IMR-90 (cell line): Measurements from ENCODE around the gene TES. TPM values are rescaled to one million over a fixed set of nuclear protein-coding genes. Genes with fewer than 3 reads are reported as not detected.

Source experiments
- ATAC-seq: fragments of 200-7000 bp; cut with Tn5 transposase; 2 replicates; pipeline ENCODE4 v1.9.1; 2020; ENCODE audit warnings: low read depth, mild to moderate bottlenecking, moderate library complexity
- BruUV-seq: library from RNA; stranded (reverse); fragments of 400-500 nt; replicated peaks from 2 replicates; lab custom pipeline; 2021; lab: Mats Ljungman, UMichigan
- CTCF ChIA-PET: fragments of 300-600 bp; formaldehyde crosslinking; extraction: SDS; loops from one replicate; lab custom pipeline; 2021; ENCODE audit warnings: antibody characterized with exemption; lab: Yijun Ruan, JAX
- POLR2A ChIA-PET: fragments of 300-600 bp; sonication (Branson Sonifier 250); formaldehyde crosslinking; loops from one replicate; lab custom pipeline; 2022; ENCODE audit warnings: antibody characterized with exemption; ENCODE audit not compliant: unreplicated experiment; lab: Charles Lee
- DNase-seq: peaks from one replicate; pipeline ENCODE4 v3.0.0; 2013
- H2AFZ ChIP-seq: replicated peaks from 2 replicates; pipeline ENCODE3; 2013; ENCODE audit warnings: low read length, mild to moderate bottlenecking; ENCODE audit not compliant: poor library complexity
- H2AK5ac ChIP-seq: 2 replicates; pipeline ENCODE4 v1.6.1; 2013; ENCODE audit warnings: low read depth, low read length, inconsistent platforms
- H2AK9ac ChIP-seq: replicated peaks from 2 replicates; pipeline ENCODE3; 2013; ENCODE audit warnings: mild to moderate bottlenecking, low read depth, low read length, moderate library complexity; ENCODE audit not compliant: poor library complexity
- H2BK120ac ChIP-seq: 2 replicates; pipeline ENCODE4 v1.6.1; 2013; ENCODE audit warnings: low read depth, low read length, inconsistent platforms
- H2BK15ac ChIP-seq: 3 replicates; pipeline ENCODE4 v1.6.1; 2013; ENCODE audit warnings: low read depth, low read length, inconsistent platforms
- H2BK20ac ChIP-seq: 2 replicates; pipeline ENCODE4 v1.6.1; 2013; ENCODE audit warnings: low read depth, mild to moderate bottlenecking, inconsistent platforms, low read length, moderate library complexity
- H2BK5ac ChIP-seq: 2 replicates; pipeline ENCODE4 v1.6.1; 2013; ENCODE audit warnings: mild to moderate bottlenecking, low read depth, low read length, inconsistent platforms; ENCODE audit not compliant: poor library complexity, severe bottlenecking
- H3K14ac ChIP-seq: replicated peaks from 2 replicates; pipeline ENCODE4 v1.6.1; 2013; ENCODE audit warnings: low read depth, low read length, inconsistent platforms
- H3K18ac ChIP-seq: 2 replicates; pipeline ENCODE4 v1.6.1; 2013; ENCODE audit warnings: low read depth, low read length, control low read depth
- H3K23ac ChIP-seq: 2 replicates; pipeline ENCODE4 v1.6.1; 2013; ENCODE audit warnings: low read depth, low read length, inconsistent platforms
- H3K27ac ChIP-seq: 2 replicates; pipeline ENCODE4 v1.5.1; 2013; ENCODE audit warnings: mild to moderate bottlenecking, control low read depth, low read length; ENCODE audit not compliant: insufficient read depth
- H3K27me3 ChIP-seq: 2 replicates; pipeline ENCODE4 v1.6.1; 2013; ENCODE audit warnings: low read length; ENCODE audit not compliant: control insufficient read depth, insufficient read depth
- H3K36me3 ChIP-seq: 2 replicates; pipeline ENCODE4 v1.6.1; 2013; ENCODE audit warnings: low read length, mixed read lengths; ENCODE audit not compliant: control insufficient read depth, insufficient read depth
- H3K4ac ChIP-seq: 2 replicates; pipeline ENCODE4 v1.6.1; 2013; ENCODE audit warnings: low read depth, low read length, inconsistent platforms
- H3K4me1 ChIP-seq: 2 replicates; pipeline ENCODE4 v1.6.1; 2013; ENCODE audit warnings: low read length, mixed read lengths; ENCODE audit not compliant: control insufficient read depth, insufficient read depth
- H3K4me2 ChIP-seq: 2 replicates; pipeline ENCODE4 v1.6.1; 2013; ENCODE audit warnings: low read depth, mild to moderate bottlenecking, control low read depth, low read length, moderate library complexity
- H3K4me3 ChIP-seq: 2 replicates; pipeline ENCODE4 v1.5.1; 2013; ENCODE audit warnings: low read depth, mild to moderate bottlenecking, control low read depth, low read length, moderate library complexity; ENCODE audit not compliant: insufficient read depth
- H3K56ac ChIP-seq: 2 replicates; pipeline ENCODE4 v1.6.1; 2013; ENCODE audit warnings: low read length, inconsistent platforms; ENCODE audit not compliant: insufficient read depth; ENCODE audit errors: extremely low read depth
- H3K79me1 ChIP-seq, 2 experiments: 2 replicates each; pipeline ENCODE4 v1.6.1; 2013; ENCODE audit warnings: low read length in 2 of 2, inconsistent platforms in 1 of 2, low read depth in 1 of 2
- H3K9ac ChIP-seq: 2 replicates; pipeline ENCODE4 v1.6.1; 2013; ENCODE audit warnings: low read depth, low read length, control low read depth
- H3K9me1 ChIP-seq: 2 replicates; pipeline ENCODE4 v1.6.1; 2013; ENCODE audit warnings: low read length, inconsistent platforms; ENCODE audit not compliant: insufficient read depth
- H3K9me3 ChIP-seq: 2 replicates; pipeline ENCODE4 v1.6.1; 2013; ENCODE audit warnings: low read length; ENCODE audit not compliant: control insufficient read depth, insufficient read depth
- H4K20me1 ChIP-seq: 2 replicates; pipeline ENCODE4 v1.6.1; 2013; ENCODE audit warnings: low read length, inconsistent platforms; ENCODE audit not compliant: insufficient read depth
- H4K5ac ChIP-seq: 2 replicates; pipeline ENCODE4 v1.6.1; 2013; ENCODE audit warnings: mild to moderate bottlenecking, low read depth, low read length, control low read depth
- H4K8ac ChIP-seq, 2 experiments: 2 replicates each; pipeline ENCODE4 v1.6.1; 2013; ENCODE audit warnings: low read depth in 2 of 2, low read length in 2 of 2, control low read depth in 1 of 2, inconsistent platforms in 1 of 2
- H4K91ac ChIP-seq: 2 replicates; pipeline ENCODE4 v1.6.1; 2013; ENCODE audit warnings: low read depth, low read length, inconsistent platforms; ENCODE audit not compliant: insufficient read depth
- CEBPB ChIP-seq: IDR thresholded peaks from 2 replicates; pipeline ENCODE4 v1.6.1; 2012; ENCODE audit warnings: low read depth, low read length, improper control_type of control experiment
- CHD1 ChIP-seq: IDR thresholded peaks from 2 replicates; pipeline ENCODE4 v1.6.1; 2012; ENCODE audit warnings: low read depth, low read length, improper control_type of control experiment
- POLR2A ChIP-seq: IDR thresholded peaks from 2 replicates; pipeline ENCODE4 v1.6.1; 2012; ENCODE audit warnings: mild to moderate bottlenecking, low read depth, low read length
- RAD21 ChIP-seq: IDR thresholded peaks from 2 replicates; pipeline ENCODE4 v1.6.1; 2012; ENCODE audit warnings: low read length, improper control_type of control experiment
- RFX5 ChIP-seq: IDR thresholded peaks from 2 replicates; pipeline ENCODE4 v1.8.0; 2012; ENCODE audit warnings: low read depth, mild to moderate bottlenecking, low read length, moderate library complexity
- SMC3 ChIP-seq: fragments of 150-350 bp; IDR thresholded peaks from 2 replicates; pipeline ENCODE4 v1.6.1; 2016; ENCODE audit warnings: low read depth, mild to moderate bottlenecking, antibody characterized with exemption, low read length, moderate library complexity
- USF2 ChIP-seq: fragments of 150-350 bp; IDR thresholded peaks from 2 replicates; pipeline ENCODE4 v1.6.1; 2017; ENCODE audit warnings: mild to moderate bottlenecking, antibody characterized with exemption, low read length, low read depth
- WGBS, 2 experiments: methylation state at CpG; one replicate each; pipeline versions ENCODE4 v1.1.5 to v1.1.7; 2013; ENCODE audit warnings: missing lambda C conversion rate in 2 of 2; ENCODE audit not compliant: insufficient read length in 1 of 2; ENCODE audit errors: extremely low coverage in 2 of 2; 5-methylcytosine and 5-hydroxymethylcytosine counted together
- dilution Hi-C: fragments of 300-500 bp; cut with HindIII; formaldehyde crosslinking; loops from one replicate; pipeline ENCODE4 v1.14.3; 2018; ENCODE audit warnings: low sequenced_read_pairs; ENCODE audit not compliant: unreplicated experiment
- in situ Hi-C: fragments of 300-500 bp; cut with MboI; formaldehyde crosslinking; loops from 3 replicates; pipeline ENCODE4 v1.14.3; 2019; ENCODE audit warnings: low sequenced_read_pairs, inconsistent platforms, mixed read lengths
- intact Hi-C: fragments of 100-400 bp; cut with micrococcal nuclease; formaldehyde crosslinking; loops from 2 replicates; pipeline ENCODE4 v1.10.0; 2022
- polyA plus RNA-seq, 3 experiments: library from polyadenylated mRNA; depleted of rRNA; stranded (reverse); fragments of >200 nt; gene quantifications; 2 replicates each; pipeline ENCODE4 v1.2.3, GENCODE V29; 2012; ENCODE audit warnings: low replicate concordance in 1 of 3
- total RNA-seq: library from RNA; depleted of rRNA; stranded (reverse); fragments of >200 nt; gene quantifications from 2 replicates; pipeline ENCODE4 v1.2.3, GENCODE V29; 2012

TES gene
- total and polyA plus RNA-seq, 2 of the 4 experiments (the other 2 are of a cell fraction), result 54.0 to 83.3 TPM

- TF ChIP-seq USF2, result no peak
Measured at GRCh38 chr7:116259156-116259870, 49.0 kb downstream of the TES start (continued).

- dilution Hi-C loops, result loop anchor here (25.0 kb wide), 1 partner anchor 252 kb away; no protein-coding TSS in a partner anchor
- H3K4me1 ChIP-seq, result peaks cover 13% of the 10 kb centered on the region; the same call in 1 of the 2 replicates
- H3K23ac ChIP-seq, result peak overlapping the region; percentile 85
- peak overlapping the region; percentile 97 for H2BK20ac ChIP-seq
- peak overlapping the region; percentile 96 for H2BK5ac ChIP-seq
- POLR2A ChIA-PET, result interaction anchor here (0.6 to 1.1 kb wide), 3 partner anchors 235 to 266 kb away, joined by 4 to 7 read pairs (median 5); no protein-coding TSS in a partner anchor
- H3K4ac ChIP-seq, result peak overlapping the region; percentile 96
- CTCF ChIA-PET, result interaction anchor here (0.6 to 1.5 kb wide), 9 partner anchors 12 to 346 kb away, joined by 3 to 5 read pairs (median 3); no protein-coding TSS in a partner anchor
- no CpG with 5 or more reads among the region's 5 CpGs for WGBS, 2 experiments
- DNase-seq, result peak; percentile 79
- peak overlapping the region; percentile 8 to 94; a peak in 3 of 4 replicates for H4K8ac ChIP-seq
- H3K36me3 ChIP-seq, result peaks cover 4% of the 10 kb centered on the region
- H3K4me2 ChIP-seq, result peak overlapping the region; percentile 36; the same call in 1 of the 2 replicates
- peak overlapping the region; percentile 85 for H2BK15ac ChIP-seq
- ATAC-seq, result peak; percentile 55; the same call in 1 of the 2 replicates
- intact Hi-C loops, result loop anchor here (1.0 to 5.0 kb wide), 4 partner anchors 81 to 547 kb away; partner anchors contain the start of gene MET
- peaks cover 3% of the 10 kb centered on the region; the same call in 1 of the 2 replicates for H3K9me1 ChIP-seq
- no peak overlapping the region for H3K9ac ChIP-seq
- in situ Hi-C loops, result loop anchor here (5.0 kb wide), 2 partner anchors 262 to 552 kb away; no protein-coding TSS in a partner anchor
- no peaks in the 10 kb centered on the region for H3K9me3 ChIP-seq
- peak overlapping the region; percentile 96 for H2BK120ac ChIP-seq
- peak overlapping the region; percentile 99; the same call in 1 of the 2 replicates for H3K18ac ChIP-seq
- H3K27ac ChIP-seq, result peak overlapping the region; percentile 13; the same call in 1 of the 2 replicates
- no peaks in the 10 kb centered on the region for H4K20me1 ChIP-seq
- H2AFZ ChIP-seq, result no peak overlapping the region
- H2AK9ac ChIP-seq, result peak overlapping the region; percentile 22
- H4K5ac ChIP-seq, result peak overlapping the region; percentile 81; the same call in 1 of the 2 replicates
- peak overlapping the region; percentile 72; the same call in 1 of the 2 replicates for H3K56ac ChIP-seq
- peak overlapping the region; percentile 96 for H4K91ac ChIP-seq
- peak overlapping the region; percentile 72 for H2AK5ac ChIP-seq
- H3K14ac ChIP-seq, result peak overlapping the region; percentile 87
- TF ChIP-seq USF2 (no peak), RFX5 (peak; percentile 47; the same call in 1 of the 2 replicates), RAD21 (0 out of 2 replicates have a peak, but pooled peaks have one; percentile 9), CEBPB (peak; percentile 18; the same call in 1 of the 2 replicates), POLR2A (0 out of 2 replicates have a peak, but pooled peaks have one; percentile 22), CHD1 (no peak), SMC3 (0 out of 2 replicates have a peak, but pooled peaks have one; percentile 1)
- H3K27me3 ChIP-seq, result no peaks in the 10 kb centered on the region
- no peak overlapping the region for H3K4me3 ChIP-seq
- no TSS peak for BruUV-seq
- peaks cover 18 to 37% of the 10 kb centered on the region in 2 experiments for H3K79me1 ChIP-seq
Measured at GRCh38 chr7:116259871-116260440, 49.6 kb downstream of the TES start.
